ENCODE results near the gene CEBPG.

The CEBPG gene

DNA sequence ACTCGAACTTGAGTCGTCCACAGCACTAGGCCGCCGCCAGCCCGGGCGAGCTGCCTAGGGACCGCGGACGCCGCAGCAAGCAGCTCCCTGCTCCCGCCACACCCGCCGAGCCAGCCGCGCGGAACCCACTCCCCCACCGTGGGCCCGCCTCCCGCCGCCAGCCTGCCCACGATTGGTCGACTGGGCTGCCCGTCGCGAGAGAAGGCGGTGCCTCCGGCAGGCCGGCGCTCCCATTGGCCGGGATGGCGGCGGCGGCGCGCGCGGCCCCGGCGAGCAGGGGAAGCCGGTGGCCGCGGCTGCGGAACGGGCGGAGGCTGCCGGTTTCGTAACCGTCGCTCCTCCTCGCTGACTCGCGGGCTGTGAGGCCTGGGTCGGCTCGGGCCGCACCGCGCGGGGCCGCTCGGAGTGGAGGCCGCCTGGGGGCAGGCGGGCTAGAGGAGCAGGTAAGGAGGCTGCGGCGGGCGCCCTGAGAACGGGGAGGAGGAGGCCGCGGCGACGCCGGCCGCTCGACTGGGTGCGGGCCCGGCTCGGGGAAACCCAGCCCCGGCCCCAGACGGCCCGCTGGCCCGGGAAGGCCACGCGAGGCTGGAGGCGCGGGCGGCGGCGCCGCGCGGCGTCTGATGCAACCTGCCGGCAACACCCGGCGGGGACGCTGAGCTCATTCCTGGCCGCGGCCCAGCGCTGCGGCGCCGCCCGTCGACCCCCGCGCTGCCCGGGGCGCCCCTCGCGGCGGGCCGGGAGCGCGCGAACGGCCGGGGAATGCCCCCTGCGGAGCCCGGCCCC is at the start of gene CEBPG:
CEBPG (plus strand) TSS at position 257 of the 783 bp plus-strand sequence. CDS start 5,531 bp downstream, outside the sequence.
- DNase-seq (ENCODE audit: low read depth in 4 of 4, low spot score in 1 of 4): peak; percentile 81 to 92 (median 90)

DNA sequence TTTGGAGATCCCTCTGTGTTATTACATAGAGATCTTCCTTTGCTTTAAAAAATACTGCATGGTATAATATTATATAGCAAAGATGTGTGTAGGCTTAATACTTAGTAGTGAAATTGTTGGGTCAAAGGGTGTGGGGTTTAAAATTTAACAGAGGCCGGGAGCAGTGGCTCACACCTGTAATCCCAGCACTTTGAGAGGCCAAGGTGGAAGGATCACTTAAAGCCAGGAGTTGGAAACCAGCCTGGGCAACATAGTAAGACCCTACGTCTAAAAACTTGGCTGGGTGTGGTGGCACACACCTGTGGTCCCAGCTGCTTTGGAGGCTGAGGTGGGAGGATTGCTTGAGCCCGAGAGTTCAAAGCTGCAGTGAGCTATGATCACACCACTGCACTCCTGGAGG is 48.9 kb upstream of the CEBPG start:
- no peak for DNase-seq (ENCODE audit: low read depth in 4 of 4, low spot score in 1 of 4)

DNA sequence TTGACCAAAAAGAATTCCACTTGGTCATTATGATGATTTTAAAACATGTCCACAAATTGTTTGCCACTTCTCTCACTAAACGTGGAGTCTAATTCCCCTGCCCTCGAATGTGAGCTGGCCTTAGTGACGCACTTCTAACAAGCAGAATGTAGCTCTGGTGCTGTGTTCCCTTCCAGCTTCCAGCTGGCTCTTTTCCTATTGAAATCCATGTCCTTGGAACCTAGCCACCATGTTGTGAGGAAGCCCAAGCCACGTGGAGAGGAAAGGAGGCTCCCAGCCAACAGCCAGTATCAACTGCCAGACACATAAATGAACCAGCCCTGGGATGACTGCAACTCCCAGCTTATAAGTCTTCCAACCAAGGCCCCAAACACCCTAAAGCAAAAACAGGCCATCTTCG is 47.6 kb upstream of the CEBPG start:
- DNase-seq (ENCODE audit: low read depth in 4 of 4, low spot score in 1 of 4): no peak

DNA sequence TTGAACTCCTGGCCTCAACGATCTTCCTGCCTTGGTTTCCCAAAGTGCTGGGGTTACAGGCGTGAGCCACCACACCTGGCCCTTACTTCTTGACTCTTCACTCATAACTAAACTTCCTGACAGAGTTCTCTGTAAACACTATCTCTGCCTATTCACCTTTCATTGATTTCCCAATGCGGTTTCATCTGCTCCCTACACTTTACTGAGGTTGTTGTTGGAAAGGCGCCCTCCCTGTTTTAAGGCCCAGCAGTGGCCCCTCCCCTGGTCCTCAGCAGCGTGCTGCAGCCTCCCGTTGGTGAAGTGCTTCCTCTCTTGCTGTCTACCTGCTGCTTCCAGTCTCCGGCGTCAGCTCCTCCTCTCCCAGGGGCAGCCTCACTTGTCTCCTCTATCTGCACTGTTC is 44.4 kb upstream of the CEBPG start:
- no peak for DNase-seq (ENCODE audit: low read depth in 4 of 4, low spot score in 1 of 4)

DNA sequence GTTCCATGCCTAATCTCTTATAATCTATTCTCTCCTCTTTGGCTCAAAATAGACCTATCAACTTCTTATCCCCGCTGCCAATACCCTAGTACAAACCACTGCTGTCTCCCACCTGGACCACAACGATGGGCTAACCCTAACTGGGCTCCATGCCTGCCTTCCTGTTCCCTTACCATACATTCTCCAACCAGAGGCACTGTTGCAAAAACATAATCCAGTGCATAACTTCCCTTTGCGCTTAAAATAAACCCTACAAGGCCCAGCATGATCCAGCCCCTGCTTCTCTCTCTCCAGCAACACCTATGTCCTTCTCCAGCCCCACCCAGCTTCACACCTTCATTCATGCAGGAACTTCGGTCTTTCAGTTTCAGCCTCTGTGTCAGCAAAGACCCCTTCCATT is 43.8 kb upstream of the CEBPG start:
- no peak for DNase-seq (ENCODE audit: low read depth in 4 of 4, low spot score in 1 of 4)

DNA sequence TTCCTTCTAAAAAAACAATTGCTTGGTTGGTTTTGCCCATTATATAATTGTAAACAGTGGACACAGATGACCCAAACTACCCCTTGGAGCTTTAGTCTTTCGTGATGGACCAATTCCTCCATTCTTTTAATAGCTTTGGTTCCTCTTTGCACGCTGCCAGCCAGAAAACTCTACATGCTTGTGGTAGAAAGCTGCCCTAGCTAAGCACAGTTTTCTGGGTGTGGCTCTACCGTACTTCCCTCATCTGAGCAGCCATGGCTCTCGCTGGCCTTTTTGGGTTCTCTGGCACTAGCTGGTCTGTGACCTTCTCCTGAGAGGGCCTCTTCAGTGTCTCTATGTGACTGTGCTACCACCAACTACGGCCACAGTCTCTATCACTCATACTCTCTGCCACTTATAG is 41.3 kb upstream of the CEBPG start:
- DNase-seq (ENCODE audit: low read depth in 4 of 4, low spot score in 1 of 4): no peak

DNA sequence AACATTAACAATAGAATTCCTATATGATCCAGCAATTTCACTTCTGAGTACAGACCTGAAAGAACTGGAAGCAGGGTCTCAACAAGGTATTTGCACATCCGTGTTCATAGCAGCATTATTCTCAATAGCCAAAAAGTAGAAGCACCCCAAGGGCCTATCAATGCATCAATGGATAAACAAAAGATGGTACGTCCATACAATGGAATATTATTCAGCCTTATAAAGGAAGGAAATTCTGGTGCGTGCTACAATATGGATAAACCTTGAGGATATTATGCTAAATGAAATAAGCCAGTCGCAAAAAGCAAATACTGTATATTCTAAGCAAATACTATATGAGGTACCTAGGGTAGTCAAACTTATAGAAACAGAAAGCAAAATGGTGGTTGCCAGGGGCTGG is 40.4 kb upstream of the CEBPG start:
- DNase-seq (ENCODE audit: low read depth in 4 of 4, low spot score in 1 of 4): no peak

DNA sequence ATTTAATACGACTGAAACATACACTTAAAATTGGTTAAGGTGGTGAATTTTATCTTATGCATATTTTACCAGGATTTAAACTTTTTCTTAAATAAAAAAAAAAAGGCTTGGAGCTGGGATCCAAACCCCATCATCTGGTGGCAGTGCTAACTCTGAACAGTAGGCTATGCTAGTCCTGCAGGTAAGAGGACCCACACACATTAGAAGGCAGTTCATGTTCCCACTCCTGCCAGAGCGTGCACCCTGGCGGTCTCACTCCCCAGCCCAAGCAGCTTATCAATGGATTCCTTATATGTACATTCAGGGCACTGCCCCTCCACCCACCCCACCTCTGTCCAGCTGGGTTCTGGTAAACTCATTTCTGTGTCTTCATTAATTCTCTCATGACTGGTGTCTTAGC is 39.9 kb upstream of the CEBPG start:
- no peak for DNase-seq (ENCODE audit: low read depth in 4 of 4, low spot score in 1 of 4)

DNA sequence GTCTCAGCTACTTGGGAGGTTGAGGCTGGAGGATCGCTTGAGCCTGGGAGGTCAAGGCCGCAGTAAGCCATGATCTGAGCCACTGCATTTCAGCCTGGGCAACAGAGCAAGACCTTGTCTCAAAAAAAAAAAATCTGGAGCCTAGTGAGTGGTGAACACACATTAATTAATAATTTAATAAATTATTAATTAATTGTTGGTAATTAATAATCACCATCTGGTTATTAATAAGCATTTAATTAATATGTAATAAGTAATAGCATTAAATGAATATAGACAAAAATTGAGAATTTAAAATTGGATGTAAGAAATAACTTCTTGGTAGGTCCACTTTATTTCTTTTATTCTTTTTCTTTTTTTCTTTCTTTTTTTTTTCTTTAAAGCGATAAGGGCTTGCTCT is 39.2 kb upstream of the CEBPG start:
- no peak for DNase-seq (ENCODE audit: low read depth in 4 of 4, low spot score in 1 of 4)

DNA sequence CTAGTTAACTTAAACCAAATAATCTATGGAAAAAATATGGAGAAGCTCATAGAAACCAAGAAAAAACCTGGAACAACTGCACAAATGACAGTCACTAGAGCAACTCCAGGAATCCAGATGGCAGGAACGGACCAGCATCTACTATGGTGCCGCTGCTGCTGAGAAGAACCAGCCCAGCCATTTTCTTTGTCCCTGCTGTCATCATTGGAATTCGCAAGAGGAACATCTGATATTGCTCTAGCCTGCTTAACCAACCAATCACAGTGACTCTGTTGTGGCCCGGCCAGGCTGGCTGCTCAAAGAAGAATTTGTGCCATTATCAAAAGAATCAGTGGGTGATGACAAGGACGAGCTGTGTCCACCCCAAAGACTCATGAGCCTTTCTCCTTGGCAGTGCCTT is 38.1 kb upstream of the CEBPG start:
- no peak for DNase-seq (ENCODE audit: low read depth in 4 of 4, low spot score in 1 of 4)

DNA sequence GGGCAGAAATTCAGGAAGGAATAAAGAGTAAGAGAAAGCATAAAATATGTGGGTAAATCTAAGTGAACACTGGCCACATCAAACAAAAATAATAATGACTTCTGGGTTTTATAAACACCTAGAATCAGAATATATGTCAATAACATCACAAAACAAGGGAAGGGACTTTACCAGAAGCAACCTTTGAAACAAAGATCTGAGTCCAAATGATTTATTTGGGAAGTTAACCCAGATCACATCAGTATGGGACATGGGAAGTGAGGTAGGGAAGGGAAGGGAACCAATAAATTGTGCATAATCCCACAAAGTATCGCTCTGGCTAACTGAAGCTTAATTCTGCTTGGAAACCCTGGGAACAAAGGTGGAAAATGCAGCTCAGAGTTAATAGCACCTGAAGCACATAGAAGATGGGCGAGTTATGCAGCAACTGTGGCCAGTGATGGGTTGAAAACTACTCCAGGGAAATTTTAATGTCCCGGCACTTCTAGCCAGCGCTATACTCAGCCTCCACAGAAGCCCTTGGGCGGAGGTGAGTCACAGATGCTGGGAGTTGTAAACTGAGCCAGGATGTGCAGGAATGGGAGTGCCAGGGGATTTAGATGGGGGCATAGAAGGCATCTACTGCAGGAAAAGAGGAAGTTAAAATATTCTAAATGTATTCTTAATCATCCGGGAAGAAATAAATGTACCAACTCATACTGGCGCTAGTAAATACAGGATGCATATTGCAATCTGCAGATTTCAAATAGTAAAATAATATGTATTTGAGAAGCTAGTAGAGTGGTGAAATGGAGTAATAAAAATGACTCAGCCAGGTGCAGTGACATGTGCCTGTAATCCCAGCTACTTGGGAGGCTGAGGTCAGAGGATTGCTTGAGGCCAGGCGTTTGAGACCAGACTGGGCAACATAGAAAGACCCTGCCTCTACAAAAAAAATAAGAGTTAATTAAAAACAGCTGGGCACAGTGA is 34.2 kb upstream of the CEBPG start:
- DNase-seq (ENCODE audit: low read depth in 4 of 4, low spot score in 1 of 4): no peak

DNA sequence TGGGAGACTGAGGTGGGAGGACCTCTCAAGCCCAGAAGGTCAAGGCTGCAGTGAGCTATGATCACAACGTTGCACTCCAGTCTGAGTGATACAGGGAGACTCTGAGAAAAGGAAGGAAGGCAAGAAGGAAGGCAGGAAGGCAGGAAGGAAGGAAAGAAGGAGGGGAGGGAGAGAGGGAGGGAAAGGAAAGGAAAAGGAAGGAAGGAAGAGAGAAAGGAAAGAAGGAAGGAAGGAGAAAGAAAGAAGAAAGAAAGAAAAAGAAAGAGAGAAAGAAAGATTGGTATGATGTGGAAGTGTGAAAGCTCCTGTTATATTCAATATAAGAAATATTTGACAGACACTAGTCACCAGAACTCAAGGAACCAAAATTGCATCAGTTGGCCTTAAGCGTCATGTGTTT is 32.5 kb upstream of the CEBPG start:
- DNase-seq (ENCODE audit: low read depth in 4 of 4, low spot score in 1 of 4): no peak

DNA sequence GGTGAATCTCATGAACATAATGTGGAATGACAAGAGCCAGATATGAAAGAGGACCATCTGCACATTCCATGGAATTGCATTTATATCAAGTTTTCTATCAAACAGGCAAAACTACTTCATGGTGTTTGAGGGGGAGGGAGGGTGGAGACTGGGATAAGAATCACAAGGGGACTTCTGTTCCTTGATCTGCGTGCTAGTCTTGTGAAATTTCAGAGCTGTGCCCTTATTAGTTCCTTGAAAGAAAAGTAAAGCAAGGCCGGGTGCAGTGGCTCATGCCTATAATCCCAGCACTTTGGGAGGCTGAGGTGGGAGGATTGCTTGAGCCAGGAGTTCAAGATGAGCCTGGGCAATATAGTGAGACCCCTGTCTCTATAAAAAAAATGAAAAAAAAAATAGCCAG is 30.2 kb upstream of the CEBPG start:
- DNase-seq (ENCODE audit: low read depth in 4 of 4, low spot score in 1 of 4): no peak

DNA sequence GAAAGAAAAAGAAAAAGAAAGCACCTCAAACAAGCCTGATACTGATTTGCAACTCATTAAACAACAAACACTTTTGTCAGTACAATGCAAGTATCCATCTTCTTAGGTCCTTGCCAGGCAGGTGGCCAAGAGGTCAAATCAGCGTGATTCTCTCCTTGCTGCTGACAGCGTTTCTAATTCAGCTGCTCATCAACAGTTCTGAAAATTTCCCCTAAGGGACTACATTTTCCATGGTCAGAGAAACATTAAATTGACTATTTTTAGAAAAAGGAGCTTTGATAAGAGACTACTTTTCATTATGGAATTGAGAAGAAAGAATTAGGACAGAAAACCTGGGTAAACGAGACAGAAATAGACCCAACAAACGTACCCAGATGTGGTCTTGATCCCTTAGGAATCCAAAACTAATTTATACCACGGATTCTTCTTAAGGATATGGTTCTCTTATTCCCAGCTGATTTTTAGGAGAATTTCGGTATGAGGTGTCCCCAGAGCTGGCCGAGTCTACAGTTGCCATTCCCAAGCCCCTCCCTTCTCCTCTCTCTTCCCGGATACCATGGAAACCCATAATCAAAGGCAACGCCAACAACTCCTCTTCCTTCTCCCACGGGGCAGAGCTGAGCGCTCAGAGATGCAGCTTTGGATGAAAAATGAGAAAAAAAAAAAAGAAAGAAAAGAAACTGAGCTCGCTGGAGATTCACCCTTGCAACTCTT is 29.5 kb upstream of the CEBPG start:
- no peak for DNase-seq (ENCODE audit: low read depth in 4 of 4, low spot score in 1 of 4)

DNA sequence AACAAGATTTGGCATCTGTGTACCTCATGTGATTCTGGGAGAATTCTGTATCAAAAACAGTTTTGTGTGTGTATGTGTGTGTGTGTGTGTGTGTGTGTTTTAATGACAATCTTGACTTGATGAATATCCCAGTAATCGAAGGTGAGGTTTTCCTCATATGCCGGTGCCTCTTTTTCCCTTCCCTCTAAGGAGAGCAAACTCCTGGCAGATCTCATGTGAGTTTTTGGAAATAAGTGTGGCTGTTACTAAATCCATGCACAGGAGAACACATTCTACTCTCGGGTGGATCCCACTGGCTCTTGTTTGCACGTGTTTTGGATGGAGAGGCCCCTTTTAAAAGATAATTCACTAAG is 29.0 kb upstream of the CEBPG start:
- DNase-seq (ENCODE audit: low read depth in 4 of 4, low spot score in 1 of 4): no peak

DNA sequence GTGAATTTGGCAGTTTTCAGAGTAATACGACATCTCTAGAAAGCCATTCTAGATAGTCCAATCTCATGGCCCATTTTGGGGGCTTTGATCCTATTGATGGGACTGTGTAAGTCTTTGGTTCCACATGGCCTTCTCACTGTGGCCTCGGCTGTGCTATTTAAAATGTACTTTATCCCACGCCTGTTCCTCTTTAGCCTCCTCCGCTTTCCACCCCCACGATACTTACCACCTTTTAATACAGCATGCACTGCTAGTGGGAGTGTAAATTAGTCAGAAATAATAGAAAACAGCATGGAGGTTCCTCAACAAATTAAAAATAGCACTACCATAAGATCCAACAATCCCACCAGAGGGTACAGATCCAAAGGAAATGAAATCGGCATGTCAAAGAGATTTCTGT is 28.3 kb upstream of the CEBPG start:
- no peak for DNase-seq (ENCODE audit: low read depth in 4 of 4, low spot score in 1 of 4)

DNA sequence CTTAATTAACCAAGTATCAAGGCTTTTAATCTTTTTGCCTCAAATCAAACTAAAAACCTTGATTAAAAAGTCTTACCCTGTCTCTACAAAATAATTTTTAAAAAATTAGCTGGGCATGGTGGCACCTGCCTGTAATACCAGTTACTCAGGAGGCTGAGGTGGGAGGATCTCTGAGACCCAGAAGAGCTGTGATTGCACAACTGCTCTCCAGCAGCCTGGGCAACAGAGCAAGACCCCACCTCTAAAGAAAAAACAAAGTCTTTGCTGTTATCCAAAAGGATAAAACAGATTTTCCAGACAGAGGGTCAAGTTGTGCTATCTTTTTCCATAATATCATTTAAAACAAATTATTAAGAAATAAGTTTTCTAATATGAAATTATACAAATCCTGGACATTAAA is 26.8 kb upstream of the CEBPG start:
- DNase-seq (ENCODE audit: low read depth in 4 of 4, low spot score in 1 of 4): no peak

DNA sequence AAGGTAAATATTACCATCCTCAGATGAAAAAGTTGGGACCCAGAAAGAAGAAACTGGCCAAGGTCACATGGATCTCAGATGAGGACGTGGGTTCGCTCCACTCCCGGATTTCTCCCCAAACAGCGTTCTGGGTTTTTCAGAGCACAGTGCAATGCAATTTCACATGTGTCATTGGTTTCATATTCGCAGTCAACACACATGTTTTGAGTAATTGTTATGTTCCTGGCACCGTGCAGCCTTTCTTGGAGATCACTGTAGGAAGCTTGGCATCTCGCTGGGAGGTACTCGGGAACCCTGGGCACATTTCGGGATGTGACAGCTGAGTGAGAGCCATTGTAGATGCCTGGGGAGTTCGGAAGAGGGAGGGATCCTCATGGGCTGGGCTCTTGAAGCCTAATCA is 26.2 kb upstream of the CEBPG start:
- no peak for DNase-seq (ENCODE audit: low read depth in 4 of 4, low spot score in 1 of 4)

DNA sequence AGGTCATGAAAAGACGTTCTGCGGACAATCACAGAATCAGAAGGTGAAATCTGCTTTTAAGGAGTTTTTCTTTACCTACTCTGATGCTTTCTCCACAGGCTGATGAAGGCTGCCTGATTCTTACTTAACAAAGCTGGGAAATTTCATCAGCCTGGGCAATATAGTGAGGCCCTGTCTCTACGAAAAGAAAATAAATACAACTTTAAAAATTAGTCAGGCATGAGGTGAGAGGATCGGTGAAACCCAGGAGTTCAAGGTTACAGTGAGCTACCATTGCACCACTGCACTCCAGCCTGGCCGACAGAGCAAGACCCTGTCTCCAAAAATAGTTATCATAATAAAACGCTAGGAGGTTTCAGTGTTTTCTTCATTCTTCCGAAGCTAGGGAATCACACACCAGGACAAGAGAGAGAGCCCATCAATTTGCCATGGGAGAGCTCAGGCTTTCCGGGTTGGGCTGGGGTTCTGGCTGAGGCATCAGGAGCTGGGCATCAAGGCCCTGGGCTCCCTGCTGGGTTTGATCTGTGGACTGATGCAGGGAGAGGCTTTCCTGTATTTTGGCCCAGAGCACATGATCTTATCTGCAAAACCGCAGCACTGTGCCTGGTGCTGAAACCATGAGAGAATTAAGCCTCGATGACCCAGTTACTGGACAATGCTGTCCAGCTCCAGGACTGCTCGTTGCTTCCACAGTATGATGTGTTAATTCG is 25.1 kb upstream of the CEBPG start:
- DNase-seq (ENCODE audit: low read depth in 4 of 4, low spot score in 1 of 4): no peak

DNA sequence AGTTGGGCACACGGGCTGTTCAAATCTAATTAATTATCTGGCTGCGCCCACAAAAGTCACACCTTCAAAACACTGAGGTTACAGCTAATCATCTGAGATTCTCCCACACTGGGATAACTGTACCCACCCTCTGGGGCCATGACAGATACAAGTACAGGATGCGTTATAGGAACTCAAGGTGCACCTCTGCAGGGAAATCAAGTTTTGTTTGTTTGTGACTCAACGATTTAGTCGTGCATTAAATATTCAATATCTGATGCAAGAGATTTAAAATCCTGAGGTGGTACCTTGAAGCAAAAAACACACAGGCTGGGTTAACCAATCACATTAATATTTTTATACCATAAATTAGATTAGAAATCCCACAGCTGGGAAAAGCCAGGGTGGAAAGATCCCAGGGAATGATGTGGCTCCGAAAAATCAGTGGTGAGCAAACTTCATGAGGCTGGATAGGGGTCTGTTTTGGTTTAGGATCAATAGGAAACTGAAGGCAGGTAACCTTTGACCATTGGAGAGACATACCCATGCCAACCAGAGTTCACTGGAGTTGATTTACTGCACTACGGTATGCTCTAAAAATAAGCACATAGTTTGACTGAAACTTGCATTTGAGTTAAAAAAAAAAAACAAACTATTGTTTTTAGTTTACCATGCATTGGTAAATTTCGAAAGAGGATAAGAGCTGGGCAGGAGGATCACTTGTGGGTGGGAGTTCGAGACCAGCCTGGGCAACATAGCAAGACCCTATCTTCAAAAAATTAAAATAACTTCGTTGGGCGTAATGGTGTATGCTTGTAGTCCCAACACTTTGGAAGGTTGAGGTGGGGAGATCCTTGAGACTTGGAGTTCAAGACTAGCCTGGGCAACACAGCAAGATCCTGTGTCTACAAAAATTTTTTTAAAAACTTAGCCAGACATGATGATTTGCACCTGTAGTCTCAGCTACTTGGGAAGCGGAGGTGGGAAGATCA is 23.9 kb upstream of the CEBPG start:
- no peak for DNase-seq (ENCODE audit: low read depth in 4 of 4, low spot score in 1 of 4)
